HepG2 (cell line): ENCODE measurements around the gene TMEM141. TPM values are rescaled to one million over a fixed set of nuclear protein-coding genes. Genes with fewer than 3 reads are reported as not detected.
"Not testable (repeated sequence)": the region's sequence is repeated elsewhere in the genome, so short reads cannot be mapped to it uniquely, and the experiment has no call there.

Experiments
- ATAC-seq: fragments of 200-7000 bp; cut with Tn5 transposase; 3 replicates; pipeline ENCODE4 v1.9.1; 2020; ENCODE audit warnings: mild to moderate bottlenecking, moderate library complexity
- BruUV-seq: library from RNA; stranded (reverse); fragments of 400-500 nt; replicated peaks from 2 replicates; lab custom pipeline; 2021; lab: Mats Ljungman, UMichigan
- CTCF ChIA-PET: fragments of 300-600 bp; formaldehyde crosslinking; extraction: SDS; loops from one replicate; lab custom pipeline; 2021; ENCODE audit warnings: low total read pairs, inconsistent platforms, low intra/inter-chr PET ratio; lab: Yijun Ruan, JAX
- POLR2A ChIA-PET: fragments of 350-600 bp; sonication (Branson Sonifier 250); formaldehyde crosslinking; loops from one replicate; lab custom pipeline; 2020; ENCODE audit warnings: antibody characterized with exemption, inconsistent platforms; lab: Yijun Ruan, JAX
- DNase-seq: peaks from one replicate; pipeline ENCODE4 v3.0.0-alpha.2; 2015; ENCODE audit warnings: low spot score
- FAIRE-seq: peaks from 3 replicates; lab custom pipeline; 2011; peaks lifted over from hg19 to GRCh38; lab: Jason Lieb, UNC
- H2AFZ ChIP-seq: one replicate; pipeline ENCODE4 v1.6.1; 2011; ENCODE audit warnings: low read length, inconsistent platforms
- H3K27ac ChIP-seq: fragments of 300-600 bp; 3 replicates; pipeline ENCODE4 v1.8.0; 2011; ENCODE audit warnings: mixed run types, mild to moderate bottlenecking, mixed read lengths, low read length, inconsistent platforms; ENCODE audit not compliant: insufficient read depth; ENCODE audit errors: extremely low read length
- H3K27me3 ChIP-seq, 2 experiments: fragments of 200-600 bp in 1 of 2; 2 replicates in 1 of 2; 3 replicates in 1 of 2; pipeline versions ENCODE4 v1.6.0 to v1.8.0; 2011; ENCODE audit warnings: low read length in 2 of 2, mild to moderate bottlenecking in 2 of 2, moderate library complexity in 2 of 2, inconsistent platforms in 1 of 2; ENCODE audit not compliant: insufficient read depth in 2 of 2, control insufficient read depth in 1 of 2
- H3K36me3 ChIP-seq, 2 experiments: fragments of 200-600 bp in 1 of 2; replicated peaks in 1 of 2; 2 replicates in 1 of 2; 3 replicates in 1 of 2; pipeline versions ENCODE4 v1.5.1 to v1.8.0; 2011; ENCODE audit warnings: low read length in 2 of 2, inconsistent platforms in 1 of 2; ENCODE audit not compliant: insufficient read depth in 2 of 2, control insufficient read depth in 1 of 2
- H3K4me1 ChIP-seq: 2 replicates; pipeline ENCODE4 v1.5.1; 2012; ENCODE audit warnings: low read length, inconsistent platforms; ENCODE audit not compliant: insufficient read depth
- H3K4me2 ChIP-seq: 2 replicates; pipeline ENCODE4 v1.6.0; 2011; ENCODE audit warnings: low read depth, low read length, inconsistent platforms
- H3K4me3 ChIP-seq, 3 experiments: fragments of 200-600 bp in 1 of 3; sonication (generic), shearing (Covaris generic) in 1 of 3; replicated peaks in 1 of 3; 2 replicates each; pipeline ENCODE4 v1.5.1; 2011 to 2016; ENCODE audit warnings: low read length in 3 of 3, inconsistent platforms in 2 of 3, low read depth in 2 of 3, mild to moderate bottlenecking in 2 of 3, control low read depth in 1 of 3, mixed read lengths in 1 of 3; ENCODE audit not compliant: insufficient read depth in 1 of 3
- H3K79me2 ChIP-seq: one replicate; pipeline ENCODE4 v1.6.1; 2011; ENCODE audit warnings: low read length, inconsistent platforms; ENCODE audit not compliant: insufficient read depth
- H3K9ac ChIP-seq: 2 replicates; pipeline ENCODE4 v1.6.0; 2011; ENCODE audit warnings: mild to moderate bottlenecking, low read depth, low read length, inconsistent platforms; ENCODE audit not compliant: insufficient read depth
- H3K9me3 ChIP-seq: 2 replicates; pipeline ENCODE4 v1.5.1; 2012; ENCODE audit warnings: mild to moderate bottlenecking, low read length
- H4K20me1 ChIP-seq: 2 replicates; pipeline ENCODE4 v1.6.0; 2011; ENCODE audit warnings: inconsistent platforms, mild to moderate bottlenecking, low read length, moderate library complexity; ENCODE audit not compliant: insufficient read depth
- ADNP ChIP-seq: sonication (generic); formaldehyde crosslinking; IDR thresholded peaks from 2 replicates; pipeline ENCODE4 v1.4.0; 2020; ENCODE audit warnings: missing genetic modification reagents
- GATAD2A ChIP-seq: IDR thresholded peaks from 2 replicates; pipeline ENCODE4 v1.6.1; 2016
- HDAC1 ChIP-seq: sonication (generic); formaldehyde crosslinking; IDR thresholded peaks from 2 replicates; pipeline ENCODE4 v1.5.1; 2020; ENCODE audit warnings: mild to moderate bottlenecking, missing genetic modification reagents
- KDM2A ChIP-seq: sonication (generic); formaldehyde crosslinking; IDR thresholded peaks from 2 replicates; pipeline ENCODE4 v1.4.0; 2020; ENCODE audit warnings: low read depth, missing genetic modification reagents, borderline replicate concordance
- NR2F6 ChIP-seq, 2 experiments: IDR thresholded peaks; 2 replicates each; pipeline ENCODE4 v1.6.1; 2016; ENCODE audit warnings: antibody characterized with exemption in 1 of 2, mild to moderate bottlenecking in 1 of 2
- SALL1 ChIP-seq: sonication (generic); formaldehyde crosslinking; IDR thresholded peaks from 2 replicates; pipeline ENCODE4 v1.8.0; 2022; ENCODE audit warnings: mild to moderate bottlenecking, missing genetic modification reagents
- STAG1 ChIP-seq: sonication (generic); formaldehyde crosslinking; IDR thresholded peaks from 2 replicates; pipeline ENCODE4 v1.4.0; 2020; ENCODE audit warnings: missing genetic modification reagents
- XRCC5 ChIP-seq: fragments of 200-400 bp; formaldehyde crosslinking; optimal IDR thresholded peaks from 2 replicates; pipeline ENCODE3; 2017; ENCODE audit warnings: mild to moderate bottlenecking, low read length
- ZFP82 ChIP-seq: sonication (generic); formaldehyde crosslinking; IDR thresholded peaks from 2 replicates; pipeline ENCODE4 v1.5.1; 2020; ENCODE audit warnings: mild to moderate bottlenecking, missing genetic modification reagents, borderline replicate concordance
- ZMYM3 ChIP-seq: sonication (generic); formaldehyde crosslinking; IDR thresholded peaks from 2 replicates; pipeline ENCODE4 v1.5.1; 2020; ENCODE audit warnings: mild to moderate bottlenecking, missing genetic modification reagents
- ZNF263 ChIP-seq: sonication (generic); formaldehyde crosslinking; IDR thresholded peaks from 2 replicates; pipeline ENCODE4 v1.4.0; 2020; ENCODE audit warnings: missing genetic modification reagents
- ZNF563 ChIP-seq: sonication (generic); formaldehyde crosslinking; IDR thresholded peaks from 2 replicates; pipeline ENCODE4 v1.8.0; 2022; ENCODE audit warnings: mild to moderate bottlenecking, moderate library complexity, missing genetic modification reagents
- ZNF567 ChIP-seq: sonication (generic); formaldehyde crosslinking; IDR thresholded peaks from 2 replicates; pipeline ENCODE4 v1.8.1; 2023; ENCODE audit warnings: mild to moderate bottlenecking, missing genetic modification reagents, borderline replicate concordance
- ZNF670 ChIP-seq: sonication (generic); formaldehyde crosslinking; IDR thresholded peaks from 2 replicates; pipeline ENCODE4 v1.8.0; 2022; ENCODE audit warnings: mild to moderate bottlenecking, missing genetic modification reagents, borderline replicate concordance
- WGBS: methylation state at CpG from one replicate; pipeline ENCODE4 v1.1.6; 2017; ENCODE audit warnings: low lambda C conversion rate; 5-methylcytosine and 5-hydroxymethylcytosine counted together
- in situ Hi-C: cut with HindIII; loops from 2 replicates; pipeline ENCODE4 v1.10.0; 2017; ENCODE audit warnings: low pct_unique_long_range_greater_than_20kb; ENCODE audit not compliant: extremely low pct_ligation_motif_present
- intact Hi-C: fragments of 100-400 bp; cut with micrococcal nuclease; formaldehyde crosslinking; loops from one replicate; pipeline ENCODE4 v1.10.0; 2022; ENCODE audit not compliant: unreplicated experiment
- polyA plus RNA-seq, 8 experiments: library from polyadenylated mRNA; depleted of rRNA in 3 of 8; stranded (reverse) in 7 of 8; unstranded in 1 of 8; fragments of >200 nt; fragmentation: Illumina TruSeq in 4 of 8; extraction: Trizol in 4 of 8; gene quantifications; 2 replicates each; pipeline versions ENCODE4 v1.2.1 to v1.2.3, GENCODE V29; 2011 to 2016; ENCODE audit warnings: low read depth in 4 of 8, missing spikeins in 1 of 8, mixed read lengths in 1 of 8; ENCODE audit not compliant: insufficient read depth in 1 of 8
- total RNA-seq, 5 experiments: library from RNA; depleted of rRNA; stranded (reverse); fragments of >200 nt; fragmentation: Illumina TruSeq; extraction: Trizol; gene quantifications; 2 replicates each; pipeline ENCODE4 v1.2.3, GENCODE V29; 2016; ENCODE audit warnings: low read depth in 1 of 5
- TF ChIP-seq, protein P1 (sequence below), 2 experiments: sonication (generic) in 1 of 2; formaldehyde crosslinking in 1 of 2; IDR thresholded peaks; 2 replicates each; pipeline versions ENCODE4 v1.4.0 to v1.6.1; 2018 to 2020; ENCODE audit warnings: missing genetic modification reagents in 2 of 2, borderline replicate concordance in 1 of 2, low read depth in 1 of 2, mild to moderate bottlenecking in 1 of 2, missing biosample characterization in 1 of 2
- TF ChIP-seq, protein P2 (sequence below): sonication (generic); formaldehyde crosslinking; IDR thresholded peaks from 2 replicates; pipeline ENCODE4 v1.4.0; 2020; ENCODE audit warnings: missing genetic modification reagents
- TF ChIP-seq, protein P3 (sequence below): sonication (generic); formaldehyde crosslinking; IDR thresholded peaks from 2 replicates; pipeline ENCODE4 v1.4.0; 2020; ENCODE audit warnings: missing genetic modification reagents

Gene TMEM141
- total and polyA plus RNA-seq, 2 of the 13 experiments (the other 11 are each of a cell fraction or from before 2014, with no cell fraction given) = 81.0 to 202 TPM

DNA sequence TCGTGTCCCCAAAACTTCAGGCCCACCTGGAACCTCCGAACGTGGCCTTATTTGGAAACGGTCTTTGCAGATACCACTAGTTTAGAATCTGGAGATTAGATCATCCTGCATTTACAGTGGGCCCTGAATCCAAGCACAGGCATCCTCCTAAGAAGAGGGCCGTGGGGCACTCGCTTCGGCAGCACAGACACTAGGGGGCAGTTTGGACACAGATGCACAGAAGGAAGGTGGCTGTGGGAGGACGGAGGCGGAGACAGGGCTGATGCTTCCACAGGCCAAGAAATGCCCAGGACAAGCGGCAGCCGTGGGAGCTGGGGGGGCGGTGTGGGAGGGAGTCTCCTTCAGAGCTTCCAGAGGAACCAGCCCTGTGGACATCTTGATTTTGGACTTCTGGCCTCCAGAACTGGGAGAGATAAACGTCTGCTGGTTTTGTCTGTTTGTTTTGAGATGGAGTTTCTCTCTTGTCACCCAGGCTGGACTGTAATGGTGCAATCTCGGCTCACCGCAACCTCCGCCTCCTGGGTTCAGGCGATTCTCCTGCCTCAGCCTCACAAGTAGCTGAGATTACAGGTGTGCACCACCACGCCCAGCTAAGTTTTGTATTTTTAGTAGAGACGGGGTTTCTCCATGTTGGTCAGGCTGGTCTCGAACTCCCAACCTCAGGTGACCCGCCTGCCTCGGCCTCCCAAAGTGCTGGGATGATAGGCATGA, 30.2 kb upstream of the TMEM141 start:
- peak; percentile 39 for DNase-seq
- intact Hi-C loops; POLR2A ChIA-PET; H3K27ac ChIP-seq; H2AFZ ChIP-seq; H3K9ac ChIP-seq; H4K20me1 ChIP-seq; H3K79me2 ChIP-seq; BruUV-seq; H3K36me3 ChIP-seq; in situ Hi-C loops; H3K9me3 ChIP-seq; TF ChIP-seq NR2F6 (IDR thresholded peaks at IDR 0.05): not testable (repeated sequence)
- peak overlapping the region in 1 of 3 experiments; percentile 47; a peak in 1 of 6 replicates for H3K4me3 ChIP-seq
- CTCF ChIA-PET = interaction anchor here (1.2 kb wide), 1 partner anchor 23 kb away, joined by 3 read pairs; no protein-coding TSS in a partner anchor
- peak; percentile 55 for ATAC-seq
- peaks cover 5 to 24% of the 10 kb centered on the region in 2 experiments; a peak in 3 of 5 replicates for H3K27me3 ChIP-seq
- H3K4me1 ChIP-seq = peaks cover 56% of the 10 kb centered on the region
- FAIRE-seq = peak; percentile 49
- peak overlapping the region; percentile 56 for H3K4me2 ChIP-seq
- WGBS = 34% methylated on average over 20 of the region's 22 CpGs
- 0 out of 2 replicates have a peak, but pooled peaks have one; percentile 31 for TF ChIP-seq ZNF567 (CRISPR knock-in tag)
- TF ChIP-seq, protein P1, sequence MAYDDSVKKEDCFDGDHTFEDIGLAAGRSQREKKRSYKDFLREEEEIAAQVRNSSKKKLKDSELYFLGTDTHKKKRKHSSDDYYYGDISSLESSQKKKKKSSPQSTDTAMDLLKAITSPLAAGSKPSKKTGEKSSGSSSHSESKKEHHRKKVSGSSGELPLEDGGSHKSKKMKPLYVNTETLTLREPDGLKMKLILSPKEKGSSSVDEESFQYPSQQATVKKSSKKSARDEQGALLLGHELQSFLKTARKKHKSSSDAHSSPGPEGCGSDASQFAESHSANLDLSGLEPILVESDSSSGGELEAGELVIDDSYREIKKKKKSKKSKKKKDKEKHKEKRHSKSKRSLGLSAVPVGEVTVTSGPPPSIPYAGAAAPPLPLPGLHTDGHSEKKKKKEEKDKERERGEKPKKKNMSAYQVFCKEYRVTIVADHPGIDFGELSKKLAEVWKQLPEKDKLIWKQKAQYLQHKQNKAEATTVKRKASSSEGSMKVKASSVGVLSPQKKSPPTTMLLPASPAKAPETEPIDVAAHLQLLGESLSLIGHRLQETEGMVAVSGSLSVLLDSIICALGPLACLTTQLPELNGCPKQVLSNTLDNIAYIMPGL (CRISPR knock-in tag; IDR thresholded peaks at IDR 0.05; ENCODE audit: borderline replicate concordance in 1 of 2, low read depth in 1 of 2) = peak; percentile 59 to 70; a peak in 2 of 4 replicates
- peak; percentile 76 for TF ChIP-seq ZNF263 (CRISPR knock-in tag)
- TF ChIP-seq ZMYM3 (CRISPR knock-in tag) = peak; percentile 38
- TF ChIP-seq, protein P2, sequence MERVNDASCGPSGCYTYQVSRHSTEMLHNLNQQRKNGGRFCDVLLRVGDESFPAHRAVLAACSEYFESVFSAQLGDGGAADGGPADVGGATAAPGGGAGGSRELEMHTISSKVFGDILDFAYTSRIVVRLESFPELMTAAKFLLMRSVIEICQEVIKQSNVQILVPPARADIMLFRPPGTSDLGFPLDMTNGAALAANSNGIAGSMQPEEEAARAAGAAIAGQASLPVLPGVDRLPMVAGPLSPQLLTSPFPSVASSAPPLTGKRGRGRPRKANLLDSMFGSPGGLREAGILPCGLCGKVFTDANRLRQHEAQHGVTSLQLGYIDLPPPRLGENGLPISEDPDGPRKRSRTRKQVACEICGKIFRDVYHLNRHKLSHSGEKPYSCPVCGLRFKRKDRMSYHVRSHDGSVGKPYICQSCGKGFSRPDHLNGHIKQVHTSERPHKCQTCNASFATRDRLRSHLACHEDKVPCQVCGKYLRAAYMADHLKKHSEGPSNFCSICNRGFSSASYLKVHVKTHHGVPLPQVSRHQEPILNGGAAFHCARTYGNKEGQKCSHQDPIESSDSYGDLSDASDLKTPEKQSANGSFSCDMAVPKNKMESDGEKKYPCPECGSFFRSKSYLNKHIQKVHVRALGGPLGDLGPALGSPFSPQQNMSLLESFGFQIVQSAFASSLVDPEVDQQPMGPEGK (CRISPR knock-in tag) = peak; percentile 33; the same call in 1 of the 2 replicates
- TF ChIP-seq ZNF563 (CRISPR knock-in tag) = 0 out of 2 replicates have a peak, but pooled peaks have one; percentile 8
- TF ChIP-seq ADNP (CRISPR knock-in tag) = 0 out of 2 replicates have a peak, but pooled peaks have one; percentile 17
- 0 out of 2 replicates have a peak, but pooled peaks have one; percentile 31 for TF ChIP-seq ZFP82 (CRISPR knock-in tag)
- peak; percentile 46 for TF ChIP-seq STAG1 (CRISPR knock-in tag)
- 0 out of 2 replicates have a peak, but pooled peaks have one; percentile 36 for TF ChIP-seq GATAD2A (CRISPR knock-in tag)
- peak; percentile 81 for TF ChIP-seq XRCC5
- TF ChIP-seq KDM2A (CRISPR knock-in tag) = peak; percentile 26; the same call in 1 of the 2 replicates
- peak; percentile 17; the same call in 1 of the 2 replicates for TF ChIP-seq NR2F6 (CRISPR knock-in tag; IDR thresholded peaks at IDR 0.05)
- TF ChIP-seq SALL1 (CRISPR knock-in tag) = peak; percentile 41; the same call in 1 of the 2 replicates
- TF ChIP-seq HDAC1 (CRISPR knock-in tag) = 0 out of 2 replicates have a peak, but pooled peaks have one; percentile 35
- TF ChIP-seq ZNF670 (CRISPR knock-in tag) = 0 out of 2 replicates have a peak, but pooled peaks have one; percentile 31
- TF ChIP-seq, protein P3, sequence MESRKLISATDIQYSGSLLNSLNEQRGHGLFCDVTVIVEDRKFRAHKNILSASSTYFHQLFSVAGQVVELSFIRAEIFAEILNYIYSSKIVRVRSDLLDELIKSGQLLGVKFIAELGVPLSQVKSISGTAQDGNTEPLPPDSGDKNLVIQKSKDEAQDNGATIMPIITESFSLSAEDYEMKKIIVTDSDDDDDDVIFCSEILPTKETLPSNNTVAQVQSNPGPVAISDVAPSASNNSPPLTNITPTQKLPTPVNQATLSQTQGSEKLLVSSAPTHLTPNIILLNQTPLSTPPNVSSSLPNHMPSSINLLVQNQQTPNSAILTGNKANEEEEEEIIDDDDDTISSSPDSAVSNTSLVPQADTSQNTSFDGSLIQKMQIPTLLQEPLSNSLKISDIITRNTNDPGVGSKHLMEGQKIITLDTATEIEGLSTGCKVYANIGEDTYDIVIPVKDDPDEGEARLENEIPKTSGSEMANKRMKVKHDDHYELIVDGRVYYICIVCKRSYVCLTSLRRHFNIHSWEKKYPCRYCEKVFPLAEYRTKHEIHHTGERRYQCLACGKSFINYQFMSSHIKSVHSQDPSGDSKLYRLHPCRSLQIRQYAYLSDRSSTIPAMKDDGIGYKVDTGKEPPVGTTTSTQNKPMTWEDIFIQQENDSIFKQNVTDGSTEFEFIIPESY = 0 out of 2 replicates have a peak, but pooled peaks have one; percentile 9
